ENCODE results near the gene UTRN.

- TF ChIP-seq CTCF (conservative IDR thresholded peaks at IDR 0.05; ENCODE audit: low read depth in 2 of 2) (peak in 1 of 2 experiments; percentile 27; a peak in 1 of 4 replicates), POLR2AphosphoS5 (IDR thresholded peaks at IDR 0.05; ENCODE audit: low read depth) (no peak), REST (IDR thresholded peaks at IDR 0.05; ENCODE audit: unreplicated experiment) (no peak), STAT1 (IDR thresholded peaks at IDR 0.05; ENCODE audit: unreplicated experiment) (no peak), JUNB (IDR thresholded peaks at IDR 0.05; ENCODE audit: unreplicated experiment) (no peak), ZNF114 (CRISPR knock-in tag; IDR thresholded peaks at IDR 0.05) (no peak), EZH2phosphoT487 (IDR thresholded peaks at IDR 0.05; ENCODE audit: unreplicated experiment) (no peak), EZH2 (IDR thresholded peaks at IDR 0.05; ENCODE audit: low read depth, unreplicated experiment) (no peak)
Observed at GRCh38 chr6:144334150-144334708, 49.1 kb downstream of the UTRN start.

Measured in GM23338 (cell line).